Kidney (tissue), 14 donors: ENCODE measurements around the gene KMT5C. TPM values are rescaled to one million over a fixed set of nuclear protein-coding genes. Genes with fewer than 3 reads are reported as not detected.

Experiments used
- DNase-seq, 5 donors: peaks; one replicate each; pipeline ENCODE4 v3.0.0-alpha.2; 2013 to 2020
- FAIRE-seq: peaks from 2 replicates; lab custom pipeline; 2012; peaks lifted over from hg19 to GRCh38; lab: Jason Lieb, UNC
- H3K27ac ChIP-seq, 2 donors: one replicate each; pipeline ENCODE4 v1.7.0; 2013; ENCODE audit warnings: low read depth in 2 of 2, low read length in 2 of 2, inconsistent platforms in 1 of 2
- H3K27me3 ChIP-seq: one replicate; pipeline ENCODE4 v1.7.1; 2013; ENCODE audit warnings: low read length, inconsistent platforms; ENCODE audit not compliant: control insufficient read depth, insufficient read depth
- H3K36me3 ChIP-seq, 3 donors: one replicate each; pipeline versions ENCODE4 v1.7.0 to v1.7.1; 2013; ENCODE audit warnings: low read length in 3 of 3, control low read depth in 1 of 3, inconsistent platforms in 1 of 3; ENCODE audit not compliant: insufficient read depth in 3 of 3, control insufficient read depth in 2 of 3
- H3K4me1 ChIP-seq, 3 donors: one replicate each; pipeline versions ENCODE4 v1.7.0 to v1.7.1; 2013; ENCODE audit warnings: low read length in 3 of 3, inconsistent platforms in 1 of 3, low read depth in 1 of 3; ENCODE audit not compliant: control insufficient read depth in 2 of 3, insufficient read depth in 2 of 3
- H3K4me3 ChIP-seq, 3 donors: one replicate each; pipeline versions ENCODE4 v1.7.0 to v1.8.1; 2013; ENCODE audit warnings: low read length in 3 of 3, control low read depth in 1 of 3, inconsistent platforms in 1 of 3
- H3K9ac ChIP-seq, 3 donors: one replicate each; pipeline versions ENCODE4 v1.7.0 to v1.7.1; 2013; ENCODE audit warnings: low read length in 3 of 3, control low read depth in 1 of 3, inconsistent platforms in 1 of 3
- H3K9me3 ChIP-seq, 3 donors: one replicate each; pipeline versions ENCODE4 v1.7.0 to v1.7.1; 2013; ENCODE audit warnings: low read length in 3 of 3, control low read depth in 1 of 3, inconsistent platforms in 1 of 3; ENCODE audit not compliant: control insufficient read depth in 2 of 3, insufficient read depth in 1 of 3
- CTCF ChIP-seq: IDR thresholded peaks from 3 replicates; pipeline ENCODE4 v1.5.1; 2012; ENCODE audit warnings: mild to moderate bottlenecking, moderate library complexity, borderline replicate concordance; ENCODE audit not compliant: insufficient read depth; ENCODE audit errors: extremely low read depth
- intact Hi-C: fragments of 100-400 bp; cut with DNase I; formaldehyde crosslinking; loops from one replicate; pipeline ENCODE4 v1.11.1; 2022
- polyA plus RNA-seq: library from polyadenylated mRNA; stranded (reverse); fragments of 350-450 nt; fragmentation: Illumina TruSeq; extraction: RNeasy Lipid Tissue Mini Kit (QIAGEN cat#74804); gene quantifications from one replicate; pipeline ENCODE4 v1.2.3, GENCODE V29; 2014; ENCODE audit warnings: low read depth, low replicate concordance; ENCODE audit not compliant: insufficient read depth
- total RNA-seq: library from RNA; stranded (reverse); fragmentation: NEBNext Ultra II Directional; extraction: Animal tissue kit (Norgen Biotek cat#: 25700); gene quantifications from one replicate; pipeline ENCODE4 v1.2.1, GENCODE V29; 2021
- donor health status: control.
- donor health status: control.
- donor health status: control.
- donor health status: control.
- donor health status: control.
- donor health status: DM: yes; HTN: yes; CAD: no.
- donor health status: Normal renal cell carcinoma (clear cell type).

KMT5C gene
- total and polyA plus RNA-seq, 2 donors from 2014 or later: 4.1 to 13.0 TPM

GRCh38 chr19:55384131-55384919 lies 44.6 kb downstream of the KMT5C start, which contains the start of gene TMEM238:
TMEM238 (minus strand) TSS chr19:55384292; CDS start chr19:55384259, 33 bp downstream.
- peak in 2 of 5 donors; percentile 73 to 88 for DNase-seq
- Histone ChIP-seq H3K9me3 (no peaks in the 10 kb centered on the region), H3K27me3 (no peaks in the 10 kb centered on the region), H3K36me3 (peaks cover 2 to 21% (median 5%) of the 10 kb centered on the region in 3 donors), H3K4me3 (peak within 1 kb of the TSS; percentile 40 to 99 (median 71)), H3K9ac (peak within 1 kb of the TSS in 2 of 3 donors; percentile 35 to 95), H3K4me1 (peaks cover 0 to 40% (median 25%) of the 10 kb centered on the region in 3 donors), H3K27ac (peak within 1 kb of the TSS; percentile 95 to 96)
- no peak for FAIRE-seq
- intact Hi-C loops: no loop called here
- no peak for TF ChIP-seq CTCF

GRCh38 chr19:55384920-55385723 lies 45.4 kb downstream of the KMT5C start:
- Histone ChIP-seq H3K4me3 (peak overlapping the region; percentile 71 to 99 (median 97)), H3K4me1 (peaks cover 0 to 46% (median 25%) of the 10 kb centered on the region in 3 donors), H3K27me3 (no peaks in the 10 kb centered on the region), H3K36me3 (peaks cover 2 to 21% (median 9%) of the 10 kb centered on the region in 3 donors), H3K9ac (peak overlapping the region; percentile 35 to 95 (median 81)), H3K9me3 (no peaks in the 10 kb centered on the region), H3K27ac (peak overlapping the region; percentile 95 to 96)
- DNase-seq (peak; percentile 95 to 99 (median 98)), FAIRE-seq (no peak)
- intact Hi-C loops: no loop called here
- no peak for TF ChIP-seq CTCF

GRCh38 chr19:55385724-55386492 lies 46.2 kb downstream of the KMT5C start, which contains the start of gene RPL28:
RPL28 (plus strand) TSS chr19:55385932; CDS start chr19:55386358, 426 bp downstream.
- peak; percentile 94 for FAIRE-seq
- DNase-seq: peak; percentile 99 to 100 (median 99)
- Histone ChIP-seq H3K27ac (peak within 1 kb of the TSS; percentile 95 to 96), H3K36me3 (peaks cover 2 to 27% (median 9%) of the 10 kb centered on the region in 3 donors), H3K9me3 (no peaks in the 10 kb centered on the region), H3K4me3 (peak within 1 kb of the TSS; percentile 96 to 99 (median 97)), H3K9ac (peak within 1 kb of the TSS; percentile 89 to 95 (median 92)), H3K27me3 (no peaks in the 10 kb centered on the region), H3K4me1 (peaks cover 0 to 46% (median 25%) of the 10 kb centered on the region in 3 donors)
- no peak for TF ChIP-seq CTCF
- intact Hi-C loops: no loop called here
